OCI-LY7 (cell line): ENCODE results near the gene DICER1. TPM values are rescaled to one million over a fixed set of nuclear protein-coding genes. Genes with fewer than 3 reads are reported as not detected.
A peak's percentile ranks its signal among the peaks of the same experiment; 100 is the strongest.

Source experiments
- BruUV-seq: library from RNA; stranded (reverse); fragments of 400-500 nt; replicated peaks from 2 replicates; lab custom pipeline; 2021; lab: Mats Ljungman, UMichigan
- CTCF ChIA-PET: fragments of 300-600 bp; sonication (Branson Sonifier 250); formaldehyde crosslinking; loops from one replicate; lab custom pipeline; 2022; ENCODE audit warnings: antibody characterized with exemption; ENCODE audit not compliant: unreplicated experiment; lab: Charles Lee
- POLR2A ChIA-PET: fragments of 300-600 bp; sonication (Branson Sonifier 250); formaldehyde crosslinking; loops from one replicate; lab custom pipeline; 2022; ENCODE audit warnings: antibody characterized with exemption; lab: Charles Lee
- DNase-seq: peaks from one replicate; pipeline ENCODE4 v3.0.0-alpha.2; 2015; ENCODE audit warnings: low spot score
- H2AFZ ChIP-seq: fragments of 200-600 bp; sonication (generic), shearing (Covaris generic); 2 replicates; pipeline ENCODE4 v1.6.1; 2014; ENCODE audit warnings: mild to moderate bottlenecking, antibody characterized with exemption, low read length, moderate library complexity
- H3K27ac ChIP-seq: fragments of 200-600 bp; sonication (generic); 2 replicates; pipeline ENCODE4 v1.5.1; 2014; ENCODE audit warnings: mixed run types, low read depth, mild to moderate bottlenecking, moderate library complexity, low read length, inconsistent platforms; ENCODE audit not compliant: poor library complexity, severe bottlenecking
- H3K36me3 ChIP-seq: fragments of 200-600 bp; sonication (generic); 2 replicates; pipeline ENCODE4 v1.6.1; 2014; ENCODE audit warnings: mild to moderate bottlenecking, antibody characterized with exemption, low read length, moderate library complexity, mixed read lengths; ENCODE audit not compliant: insufficient read depth
- H3K4me1 ChIP-seq: fragments of 200-600 bp; sonication (generic); 2 replicates; pipeline ENCODE4 v1.5.1; 2014; ENCODE audit warnings: mild to moderate bottlenecking, low read length; ENCODE audit not compliant: insufficient read depth, poor library complexity, severe bottlenecking
- H3K4me2 ChIP-seq: fragments of 200-600 bp; sonication (generic); 2 replicates; pipeline ENCODE4 v1.6.1; 2014; ENCODE audit warnings: mild to moderate bottlenecking, low read length
- H3K4me3 ChIP-seq: fragments of 200-600 bp; sonication (generic); 2 replicates; pipeline ENCODE4 v1.5.1; 2014; ENCODE audit warnings: mild to moderate bottlenecking, low read depth, low read length; ENCODE audit not compliant: poor library complexity, severe bottlenecking
- H3K79me2 ChIP-seq: fragments of 200-600 bp; sonication (generic); 2 replicates; pipeline ENCODE4 v1.6.1; 2016; ENCODE audit warnings: low read depth, mild to moderate bottlenecking, low read length, moderate library complexity, mixed read lengths; ENCODE audit not compliant: insufficient read depth
- H3K9me2 ChIP-seq: fragments of 200-600 bp; sonication (generic); 2 replicates; pipeline ENCODE4 v1.6.1; 2016; ENCODE audit warnings: mild to moderate bottlenecking, low read length, mixed read lengths; ENCODE audit not compliant: insufficient read depth
- H3K9me3 ChIP-seq: fragments of 200-600 bp; sonication (generic); 2 replicates; pipeline ENCODE4 v1.6.1; 2014; ENCODE audit warnings: mild to moderate bottlenecking, mixed run types, low read length, mixed read lengths
- H4K20me1 ChIP-seq: fragments of 200-600 bp; sonication (generic); 2 replicates; pipeline ENCODE4 v1.6.1; 2014; ENCODE audit warnings: mild to moderate bottlenecking, antibody characterized with exemption, low read length, moderate library complexity, mixed read lengths; ENCODE audit not compliant: insufficient read depth
- EZH2phosphoT487 ChIP-seq: fragments of 200-600 bp; sonication (generic); IDR thresholded peaks from 2 replicates; pipeline ENCODE4 v1.6.1; 2018; ENCODE audit warnings: low read depth, borderline replicate concordance, mild to moderate bottlenecking, mixed run types, antibody characterized with exemption, low read length, moderate library complexity, mixed read lengths
- intact Hi-C: fragments of 100-400 bp; cut with micrococcal nuclease; formaldehyde crosslinking; loops from one replicate; pipeline ENCODE4 v1.10.0; 2022; ENCODE audit not compliant: unreplicated experiment
- total RNA-seq, 2 experiments: library from RNA; depleted of rRNA in 1 of 2; stranded (reverse); fragments of >200 nt in 1 of 2; shearing (Covaris generic) in 1 of 2; gene quantifications; 2 replicates each; pipeline ENCODE4 v1.2.3, GENCODE V29; 2014 to 2022
- TF ChIP-seq, protein P1 (sequence below): fragments of 200-600 bp; sonication (generic); conservative IDR thresholded peaks from 2 replicates; pipeline ENCODE4 v1.5.1; 2014; ENCODE audit warnings: mild to moderate bottlenecking, antibody characterized with exemption, low read length, moderate library complexity, mixed read lengths

Gene DICER1
- total RNA-seq, 2 experiments from 2014 or later, result 60.3 to 62.2 TPM

DNA sequence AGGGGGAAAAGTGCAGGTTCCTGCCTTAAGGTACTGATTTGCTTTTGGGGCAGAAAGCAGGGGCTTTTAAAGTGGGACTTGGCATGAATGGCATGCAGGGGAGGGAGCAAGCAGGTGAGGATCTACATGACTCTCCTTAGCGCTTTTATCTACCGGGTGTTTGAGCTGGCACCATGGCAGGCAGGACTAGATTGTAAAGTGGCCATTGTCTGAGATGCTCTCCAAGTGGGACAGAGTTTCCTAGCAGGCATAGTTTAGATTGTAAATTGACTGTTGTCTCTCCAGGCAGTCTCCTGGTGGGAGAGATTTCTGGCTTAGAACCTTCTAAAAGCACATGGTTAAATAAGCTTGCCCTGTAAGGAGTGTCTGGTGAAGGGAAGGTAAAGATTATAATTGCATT lies 5.3 kb upstream of the DICER1 start:
- Histone ChIP-seq H3K27ac (no peak overlapping the region), H4K20me1 (no peaks in the 10 kb centered on the region), H3K4me1 (peaks cover 10% of the 10 kb centered on the region), H3K9me2 (no peaks in the 10 kb centered on the region), H3K36me3 (no peaks in the 10 kb centered on the region), H3K4me2 (no peak overlapping the region), H3K79me2 (no peaks in the 10 kb centered on the region), H3K4me3 (no peak overlapping the region), H3K9me3 (peaks cover 7% of the 10 kb centered on the region; the same call in 1 of the 2 replicates), H2AFZ (no peak overlapping the region)
- no peak for DNase-seq
- CTCF ChIA-PET, result no interaction called here
- POLR2A ChIA-PET, result no interaction called here
- BruUV-seq, result no TSS peak
- no peak for TF ChIP-seq EZH2phosphoT487
- TF ChIP-seq, protein P1, sequence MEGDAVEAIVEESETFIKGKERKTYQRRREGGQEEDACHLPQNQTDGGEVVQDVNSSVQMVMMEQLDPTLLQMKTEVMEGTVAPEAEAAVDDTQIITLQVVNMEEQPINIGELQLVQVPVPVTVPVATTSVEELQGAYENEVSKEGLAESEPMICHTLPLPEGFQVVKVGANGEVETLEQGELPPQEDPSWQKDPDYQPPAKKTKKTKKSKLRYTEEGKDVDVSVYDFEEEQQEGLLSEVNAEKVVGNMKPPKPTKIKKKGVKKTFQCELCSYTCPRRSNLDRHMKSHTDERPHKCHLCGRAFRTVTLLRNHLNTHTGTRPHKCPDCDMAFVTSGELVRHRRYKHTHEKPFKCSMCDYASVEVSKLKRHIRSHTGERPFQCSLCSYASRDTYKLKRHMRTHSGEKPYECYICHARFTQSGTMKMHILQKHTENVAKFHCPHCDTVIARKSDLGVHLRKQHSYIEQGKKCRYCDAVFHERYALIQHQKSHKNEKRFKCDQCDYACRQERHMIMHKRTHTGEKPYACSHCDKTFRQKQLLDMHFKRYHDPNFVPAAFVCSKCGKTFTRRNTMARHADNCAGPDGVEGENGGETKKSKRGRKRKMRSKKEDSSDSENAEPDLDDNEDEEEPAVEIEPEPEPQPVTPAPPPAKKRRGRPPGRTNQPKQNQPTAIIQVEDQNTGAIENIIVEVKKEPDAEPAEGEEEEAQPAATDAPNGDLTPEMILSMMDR, result no peak
- intact Hi-C loops, result no loop called here

DNA sequence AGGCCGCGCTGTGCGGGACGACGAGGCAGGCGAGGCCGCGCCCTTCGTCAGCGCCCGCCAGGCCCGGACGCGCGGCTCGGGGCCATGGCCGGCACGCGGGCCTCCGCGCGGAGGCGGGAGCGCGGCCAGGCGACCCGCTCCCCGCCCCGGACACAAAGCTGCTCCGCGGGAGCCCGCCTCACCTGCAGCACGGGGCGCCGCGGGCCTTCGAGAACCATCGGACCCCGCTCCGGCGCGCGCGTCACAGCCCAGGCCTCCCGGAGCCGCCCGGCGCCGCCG lies 342 bp downstream of the DICER1 start:
- Histone ChIP-seq H4K20me1 (peaks cover 21% of the 10 kb centered on the region), H3K4me3 (peak overlapping the region; percentile 78), H3K4me2 (peak overlapping the region; percentile 86), H3K4me1 (peaks cover 40% of the 10 kb centered on the region), H3K9me3 (peaks cover 5% of the 10 kb centered on the region; the same call in 1 of the 2 replicates), H2AFZ (peak overlapping the region; percentile 92; the same call in 1 of the 2 replicates), H3K79me2 (peaks cover 48% of the 10 kb centered on the region), H3K36me3 (peaks cover 9% of the 10 kb centered on the region), H3K9me2 (no peaks in the 10 kb centered on the region), H3K27ac (peak overlapping the region; percentile 73)
- CTCF ChIA-PET, result no interaction called here
- DNase-seq, result no peak
- TF ChIP-seq, protein P1, result no peak
- TF ChIP-seq EZH2phosphoT487, result no peak
- intact Hi-C loops, result loop anchor here (1.0 to 10.0 kb wide), 5 partner anchors 13 to 1202 kb away; no protein-coding TSS in a partner anchor
- BruUV-seq, result no TSS peak
- POLR2A ChIA-PET, result interaction anchor here (1.0 kb wide), 1 partner anchor 9 kb away, joined by 3 read pairs; no protein-coding TSS in a partner anchor

DNA sequence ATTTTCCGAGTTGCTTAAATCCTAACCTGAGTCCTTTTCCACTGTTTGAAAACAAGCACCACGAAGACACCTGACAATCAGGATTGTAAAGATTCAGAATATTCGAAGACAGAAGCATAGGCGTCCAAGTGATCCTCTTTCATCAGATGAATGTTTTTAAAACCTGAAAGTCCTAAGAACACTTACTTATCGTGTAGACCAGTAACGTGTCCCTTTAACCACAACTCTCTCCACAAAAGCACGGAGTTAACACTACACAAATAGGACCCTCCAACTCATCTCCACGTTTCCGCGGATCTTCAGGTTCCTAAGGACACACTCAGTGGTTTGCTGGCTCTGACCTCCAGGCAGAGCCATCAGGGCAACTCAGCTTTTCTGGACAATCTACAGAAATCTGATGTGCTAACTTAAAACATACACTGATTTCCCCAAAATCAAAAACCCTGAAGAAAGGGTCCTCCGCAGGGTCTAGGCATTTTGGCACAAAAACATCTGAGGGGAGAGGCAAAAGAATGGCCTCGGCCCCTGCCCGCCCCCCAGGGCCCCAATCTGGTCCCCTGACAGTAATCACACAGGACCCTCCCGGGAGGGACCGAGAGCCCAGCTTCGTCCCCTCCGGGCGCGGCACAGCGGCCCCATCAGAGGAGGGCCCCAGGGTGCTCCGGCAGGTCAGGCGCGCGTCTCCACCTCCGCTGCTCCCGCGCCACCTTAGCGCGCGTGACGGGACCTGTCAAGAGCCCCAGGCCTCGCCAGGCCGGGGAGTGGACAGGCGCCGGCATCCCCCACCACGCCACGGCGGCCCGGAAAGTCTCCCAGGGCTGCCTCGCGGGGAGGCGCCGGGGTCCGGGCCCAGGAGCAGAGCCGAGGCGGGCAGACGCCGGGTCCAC lies 925 bp downstream of the DICER1 start:
- POLR2A ChIA-PET, result interaction anchor here (1.1 to 1.8 kb wide), 2 partner anchors 12 to 15 kb away, joined by 5 to 7 read pairs; no protein-coding TSS in a partner anchor
- peak overlapping the region; percentile 24; the same call in 1 of the 2 replicates for H2AFZ ChIP-seq

More for the DNA sequence above, 925 bp downstream of the DICER1 start:
- TF ChIP-seq, protein P1, result no peak
- TF ChIP-seq EZH2phosphoT487, result no peak
- Histone ChIP-seq H3K79me2 (peaks cover 54% of the 10 kb centered on the region), H3K4me1 (peaks cover 46% of the 10 kb centered on the region), H3K27ac (peak overlapping the region; percentile 13), H3K9me3 (peaks cover 5% of the 10 kb centered on the region; the same call in 1 of the 2 replicates), H3K4me3 (peak overlapping the region; percentile 78), H3K9me2 (no peaks in the 10 kb centered on the region), H3K36me3 (peaks cover 9% of the 10 kb centered on the region), H3K4me2 (peak overlapping the region; percentile 80), H4K20me1 (peaks cover 25% of the 10 kb centered on the region)
- intact Hi-C loops, result loop anchor here (1.0 to 10.0 kb wide), 5 partner anchors 12 to 1202 kb away; no protein-coding TSS in a partner anchor
- CTCF ChIA-PET, result no interaction called here
- peak; percentile 48 for DNase-seq
- no TSS peak for BruUV-seq
